TTC549 (cell line): ENCODE measurements around the gene AIFM3.
"Not testable (repeated sequence)": the region's sequence is repeated elsewhere in the genome, so short reads cannot be mapped to it uniquely, and the experiment has no call there.

ENCODE experiments used
- FAIRE-seq: peaks from 2 replicates; lab custom pipeline; 2012; peaks lifted over from hg19 to GRCh38; lab: Jason Lieb, UNC

The AIFM3 gene

GRCh38 chr22:20966883-20967696 lies at the start of gene AIFM3:
TSS of gene AIFM3 (plus strand) at chr22:20967255. CDS start at chr22:20967945, 690 bp downstream.
- no peak for FAIRE-seq

GRCh38 chr22:20918663-20919218 lies 48.3 kb upstream of the AIFM3 start:
- FAIRE-seq = no peak

- FAIRE-seq = no peak
Observed at GRCh38 chr22:20919718-20920117, 47.3 kb upstream of the AIFM3 start.

GRCh38 chr22:20920881-20921203 lies 46.2 kb upstream of the AIFM3 start:
- no peak for FAIRE-seq

GRCh38 chr22:20922141-20922751 lies 44.8 kb upstream of the AIFM3 start:
- FAIRE-seq = no peak

- no peak for FAIRE-seq
Observed at GRCh38 chr22:20926243-20926642, 40.8 kb upstream of the AIFM3 start.

- no peak for FAIRE-seq
Observed at GRCh38 chr22:20927940-20928572, 39.0 kb upstream of the AIFM3 start.

- FAIRE-seq = no peak
Observed at GRCh38 chr22:20928573-20928967, 38.5 kb upstream of the AIFM3 start.

- FAIRE-seq = no peak
Observed at GRCh38 chr22:20930004-20930403, 37.1 kb upstream of the AIFM3 start.

GRCh38 chr22:20930435-20930834 lies 36.6 kb upstream of the AIFM3 start:
- FAIRE-seq = not testable (repeated sequence)

- FAIRE-seq = no peak
Observed at GRCh38 chr22:20931126-20931654, 35.9 kb upstream of the AIFM3 start.

- no peak for FAIRE-seq
Observed at GRCh38 chr22:20933910-20934309, 33.1 kb upstream of the AIFM3 start.

- not testable (repeated sequence) for FAIRE-seq
Observed at GRCh38 chr22:20935049-20935448, 32.0 kb upstream of the AIFM3 start.

- FAIRE-seq = not testable (repeated sequence)
Observed at GRCh38 chr22:20935780-20936539, 31.1 kb upstream of the AIFM3 start.

- no peak for FAIRE-seq
Observed at GRCh38 chr22:20937031-20937793, 29.8 kb upstream of the AIFM3 start.

- FAIRE-seq = no peak
Observed at GRCh38 chr22:20937794-20938671, 29.0 kb upstream of the AIFM3 start.

- not testable (repeated sequence) for FAIRE-seq
Observed at GRCh38 chr22:20939457-20940185, 27.4 kb upstream of the AIFM3 start.

- FAIRE-seq = no peak
Observed at GRCh38 chr22:20940186-20940651, 26.8 kb upstream of the AIFM3 start.

GRCh38 chr22:20940904-20941385 lies 26.1 kb upstream of the AIFM3 start:
- FAIRE-seq = no peak
